Keratinocyte (primary cell): ENCODE measurements around the gene SYT1. TPM values are rescaled to one million over a fixed set of nuclear protein-coding genes. Genes with fewer than 3 reads are reported as not detected.

Experiments
- DNase-seq: peaks from one replicate; pipeline ENCODE4 v3.0.0-alpha.2; 2011; ENCODE audit warnings: low read depth, missing footprints, low spot score
- FAIRE-seq: peaks from 2 replicates; lab custom pipeline; 2011; peaks lifted over from hg19 to GRCh38; lab: Jason Lieb, UNC
- H2AFZ ChIP-seq: 2 replicates; pipeline ENCODE4 v1.6.0; 2012; ENCODE audit warnings: low read length, control low read depth, inconsistent platforms; ENCODE audit not compliant: control insufficient read depth
- H3K27ac ChIP-seq: 2 replicates; pipeline ENCODE4 v1.5.1; 2011; ENCODE audit warnings: low read length; ENCODE audit not compliant: control insufficient read depth, insufficient read depth
- H3K27me3 ChIP-seq: 3 replicates; pipeline ENCODE4 v1.6.0; 2011; ENCODE audit warnings: low read length; ENCODE audit not compliant: control insufficient read depth, insufficient read depth; ENCODE audit errors: extremely low read depth
- H3K36me3 ChIP-seq, 2 experiments: 2 replicates in 1 of 2; 3 replicates in 1 of 2; pipeline ENCODE4 v1.5.1; 2011; ENCODE audit warnings: low read length in 2 of 2, mild to moderate bottlenecking in 1 of 2; ENCODE audit not compliant: control insufficient read depth in 2 of 2, insufficient read depth in 2 of 2; ENCODE audit errors: extremely low read depth in 1 of 2
- H3K4me1 ChIP-seq: 3 replicates; pipeline ENCODE4 v1.5.1; 2011; ENCODE audit warnings: low read length; ENCODE audit not compliant: control insufficient read depth, insufficient read depth; ENCODE audit errors: extremely low read depth
- H3K4me2 ChIP-seq: 3 replicates; pipeline ENCODE4 v1.6.0; 2011; ENCODE audit warnings: low read depth, low read length; ENCODE audit not compliant: control insufficient read depth, insufficient read depth; ENCODE audit errors: extremely low read depth
- H3K4me3 ChIP-seq, 3 experiments: fragments of 200-600 bp in 1 of 3; sonication (generic) in 1 of 3; 2 replicates in 2 of 3; 3 replicates in 1 of 3; pipeline ENCODE4 v1.5.1; 2011 to 2016; ENCODE audit warnings: low read length in 3 of 3, mild to moderate bottlenecking in 3 of 3, control low read depth in 2 of 3, inconsistent platforms in 1 of 3, low read depth in 1 of 3, mixed read lengths in 1 of 3, mixed run types in 1 of 3, moderate library complexity in 1 of 3; ENCODE audit not compliant: control insufficient read depth in 2 of 3, insufficient read depth in 2 of 3; ENCODE audit errors: extremely low read depth in 1 of 3
- H3K79me2 ChIP-seq: 2 replicates; pipeline ENCODE4 v1.6.0; 2012; ENCODE audit warnings: low read length; ENCODE audit not compliant: control insufficient read depth, insufficient read depth
- H3K9ac ChIP-seq: 3 replicates; pipeline ENCODE4 v1.6.0; 2011; ENCODE audit warnings: low read length; ENCODE audit not compliant: control insufficient read depth, insufficient read depth; ENCODE audit errors: extremely low read depth
- H3K9me1 ChIP-seq: 3 replicates; pipeline ENCODE4 v1.6.0; 2011; ENCODE audit warnings: low read length; ENCODE audit not compliant: control insufficient read depth, insufficient read depth; ENCODE audit errors: extremely low read depth
- H3K9me3 ChIP-seq: 2 replicates; pipeline ENCODE4 v1.5.1; 2012; ENCODE audit warnings: low read depth, low read length; ENCODE audit not compliant: control insufficient read depth
- H4K20me1 ChIP-seq: 3 replicates; pipeline ENCODE4 v1.6.0; 2011; ENCODE audit warnings: low read length; ENCODE audit not compliant: control insufficient read depth, insufficient read depth; ENCODE audit errors: extremely low read depth
- EZH2 ChIP-seq: IDR thresholded peaks from one replicate; pipeline ENCODE4 v1.6.1; 2012; ENCODE audit warnings: inconsistent platforms, mild to moderate bottlenecking, low read length, moderate library complexity
- dilution Hi-C: fragments of 300-500 bp; cut with MboI; formaldehyde crosslinking; loops from one replicate; pipeline ENCODE4 v1.7.0; 2020; ENCODE audit warnings: low sequenced_read_pairs; ENCODE audit not compliant: extremely low pct_ligation_motif_present
- polyA plus RNA-seq, 5 experiments: library from polyadenylated mRNA; depleted of rRNA in 3 of 5; stranded (reverse) in 3 of 5; stranded (forward) in 1 of 5; unstranded in 1 of 5; fragments of >200 nt; gene quantifications; 1 replicate in 1 of 5; 2 replicates in 3 of 5; 3 replicates in 1 of 5; pipeline versions ENCODE4 v1.2.1 to v1.2.3, GENCODE V29; 2011 to 2012; ENCODE audit warnings: missing spikeins in 2 of 5, low read depth in 1 of 5, low replicate concordance in 1 of 5
- TF ChIP-seq, protein P1 (sequence below), 3 experiments: IDR thresholded peaks in 1 of 3; conservative IDR thresholded peaks in 1 of 3; optimal IDR thresholded peaks in 1 of 3; 2 replicates in 2 of 3; 3 replicates in 1 of 3; pipeline versions ENCODE3 to v1.5.1; 2011; ENCODE audit warnings: low read length in 3 of 3, mild to moderate bottlenecking in 3 of 3, moderate library complexity in 2 of 3, control low read depth in 1 of 3, inconsistent platforms in 1 of 3; ENCODE audit not compliant: insufficient read depth in 2 of 3; ENCODE audit errors: extremely low read depth in 1 of 3

Gene SYT1
- polyA plus RNA-seq, 1 donor (not counting 4 experiments of a cell fraction or from before 2014, with no cell fraction given), result 6.1 TPM

DNA sequence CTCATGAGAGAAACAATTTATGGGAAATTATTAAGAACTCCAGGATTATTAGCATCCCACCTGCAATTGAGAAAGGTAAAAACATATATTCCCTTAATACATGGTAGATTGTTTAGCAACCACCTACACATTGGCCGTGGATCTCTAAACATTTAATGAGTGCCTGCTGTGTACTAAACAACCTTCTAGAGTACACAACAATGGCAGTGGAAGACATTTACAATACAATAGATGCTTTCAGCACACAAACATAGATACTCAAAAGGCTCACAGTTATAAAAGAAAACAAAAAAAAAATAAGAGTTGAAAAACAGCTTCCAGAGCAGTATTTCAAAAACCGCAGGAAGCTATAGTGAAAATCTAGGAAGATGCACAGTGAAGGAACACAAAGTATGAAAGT is 382.9 kb downstream of the SYT1 start:
- dilution Hi-C loops, result no loop called here
- DNase-seq, result no peak
- Histone ChIP-seq H3K4me1 (peaks cover 2% of the 10 kb centered on the region), H3K9me1 (no peaks in the 10 kb centered on the region), H3K79me2 (no peaks in the 10 kb centered on the region), H2AFZ (no peak overlapping the region), H3K9ac (no peak overlapping the region), H4K20me1 (no peaks in the 10 kb centered on the region), H3K9me3 (no peaks in the 10 kb centered on the region), H3K27ac (no peak overlapping the region), H3K27me3 (no peaks in the 10 kb centered on the region), H3K36me3 (no peaks in the 10 kb centered on the region), H3K4me2 (no peak overlapping the region), H3K4me3 (no peak overlapping the region)
- TF ChIP-seq EZH2, result no peak
- TF ChIP-seq, protein P1, sequence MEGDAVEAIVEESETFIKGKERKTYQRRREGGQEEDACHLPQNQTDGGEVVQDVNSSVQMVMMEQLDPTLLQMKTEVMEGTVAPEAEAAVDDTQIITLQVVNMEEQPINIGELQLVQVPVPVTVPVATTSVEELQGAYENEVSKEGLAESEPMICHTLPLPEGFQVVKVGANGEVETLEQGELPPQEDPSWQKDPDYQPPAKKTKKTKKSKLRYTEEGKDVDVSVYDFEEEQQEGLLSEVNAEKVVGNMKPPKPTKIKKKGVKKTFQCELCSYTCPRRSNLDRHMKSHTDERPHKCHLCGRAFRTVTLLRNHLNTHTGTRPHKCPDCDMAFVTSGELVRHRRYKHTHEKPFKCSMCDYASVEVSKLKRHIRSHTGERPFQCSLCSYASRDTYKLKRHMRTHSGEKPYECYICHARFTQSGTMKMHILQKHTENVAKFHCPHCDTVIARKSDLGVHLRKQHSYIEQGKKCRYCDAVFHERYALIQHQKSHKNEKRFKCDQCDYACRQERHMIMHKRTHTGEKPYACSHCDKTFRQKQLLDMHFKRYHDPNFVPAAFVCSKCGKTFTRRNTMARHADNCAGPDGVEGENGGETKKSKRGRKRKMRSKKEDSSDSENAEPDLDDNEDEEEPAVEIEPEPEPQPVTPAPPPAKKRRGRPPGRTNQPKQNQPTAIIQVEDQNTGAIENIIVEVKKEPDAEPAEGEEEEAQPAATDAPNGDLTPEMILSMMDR (optimal IDR thresholded peaks at IDR 0.05 in 1 of 3, IDR thresholded peaks at IDR 0.05 in 1 of 3, conservative IDR thresholded peaks at IDR 0.05 in 1 of 3; ENCODE audit: extremely low read depth in 1 of 3, insufficient read depth in 2 of 3, low read length in 3 of 3), result no peak
- no peak for FAIRE-seq

DNA sequence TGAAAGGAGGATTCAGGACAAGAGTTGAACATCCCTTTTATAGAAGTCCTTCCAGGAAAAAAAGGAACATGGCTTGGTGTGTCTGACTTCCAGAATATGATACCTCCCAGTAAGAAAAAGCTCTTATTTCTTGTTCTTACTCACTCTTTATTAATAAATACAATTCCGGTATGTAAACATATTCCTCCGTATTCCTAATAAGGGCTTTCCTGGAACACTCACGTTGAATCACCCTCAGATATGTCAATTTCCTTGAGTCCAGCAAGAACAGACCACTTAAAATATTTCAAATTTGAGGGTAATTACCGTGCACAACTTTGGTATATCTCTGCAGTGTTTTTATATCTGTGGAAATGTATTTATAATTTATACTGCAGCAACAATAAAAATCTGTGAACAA is 385.6 kb downstream of the SYT1 start:
- dilution Hi-C loops, result no loop called here
- Histone ChIP-seq H3K9me3 (no peaks in the 10 kb centered on the region), H3K9me1 (no peaks in the 10 kb centered on the region), H3K27ac (no peak overlapping the region), H4K20me1 (no peaks in the 10 kb centered on the region), H3K4me3 (no peak overlapping the region), H3K4me1 (peaks cover 2% of the 10 kb centered on the region), H3K9ac (no peak overlapping the region), H3K27me3 (no peaks in the 10 kb centered on the region), H3K79me2 (no peaks in the 10 kb centered on the region), H2AFZ (no peak overlapping the region), H3K4me2 (no peak overlapping the region), H3K36me3 (no peaks in the 10 kb centered on the region)
- TF ChIP-seq EZH2, result no peak
- TF ChIP-seq, protein P1 (optimal IDR thresholded peaks at IDR 0.05 in 1 of 3, IDR thresholded peaks at IDR 0.05 in 1 of 3, conservative IDR thresholded peaks at IDR 0.05 in 1 of 3; ENCODE audit: extremely low read depth in 1 of 3, insufficient read depth in 2 of 3, low read length in 3 of 3), result no peak
- DNase-seq, result no peak
- FAIRE-seq, result no peak
